GM18519 (cell line): ENCODE data around the gene FBXO15.

Experiments
- ATAC-seq: cut with Tn5 transposase; IDR thresholded peaks from one replicate; pipeline ENCODE4 v1.9.1; 2021; ENCODE audit warnings: mild to moderate bottlenecking, moderate library complexity; ENCODE audit not compliant: unreplicated experiment, low FRiP score

FBXO15 gene

DNA sequence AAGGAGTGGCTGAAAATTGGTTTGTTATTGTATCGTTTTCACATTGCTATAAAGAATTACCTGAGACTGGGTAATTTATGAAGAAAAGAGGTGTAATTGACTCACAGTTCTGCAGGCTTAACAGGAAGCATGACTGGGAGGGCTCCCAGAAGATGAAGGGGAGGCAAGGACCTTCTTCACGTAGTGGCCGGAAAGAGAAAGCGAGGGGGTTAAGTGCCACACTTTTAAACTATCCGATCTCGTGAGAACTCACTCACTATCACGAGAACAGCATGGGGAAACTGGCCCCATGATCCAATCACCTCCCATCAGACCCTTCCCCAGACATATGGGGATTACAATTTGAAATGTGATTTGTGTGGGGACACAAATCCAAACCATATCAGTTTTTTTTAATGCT lies 81.6 kb downstream of the FBXO15 start:
- ATAC-seq: no peak

DNA sequence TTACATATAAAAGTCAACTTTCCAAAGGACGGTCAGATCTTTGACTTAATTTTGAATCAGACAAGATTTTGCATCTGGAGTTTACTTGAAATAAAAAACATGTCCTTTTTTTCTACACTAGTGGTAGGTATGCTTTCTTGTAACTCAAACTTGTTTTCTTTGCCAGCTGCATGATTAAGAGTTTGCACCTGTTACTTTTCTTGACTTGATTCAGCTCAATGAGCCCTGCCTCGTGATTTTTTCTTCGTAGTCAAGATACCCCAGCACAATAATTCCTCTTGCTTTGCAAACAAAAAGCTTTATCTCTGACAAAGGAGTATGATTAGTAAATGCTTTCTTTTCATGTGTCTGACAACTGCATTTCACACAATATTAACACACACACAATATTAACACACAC lies 82.3 kb downstream of the FBXO15 start:
- no peak for ATAC-seq

DNA sequence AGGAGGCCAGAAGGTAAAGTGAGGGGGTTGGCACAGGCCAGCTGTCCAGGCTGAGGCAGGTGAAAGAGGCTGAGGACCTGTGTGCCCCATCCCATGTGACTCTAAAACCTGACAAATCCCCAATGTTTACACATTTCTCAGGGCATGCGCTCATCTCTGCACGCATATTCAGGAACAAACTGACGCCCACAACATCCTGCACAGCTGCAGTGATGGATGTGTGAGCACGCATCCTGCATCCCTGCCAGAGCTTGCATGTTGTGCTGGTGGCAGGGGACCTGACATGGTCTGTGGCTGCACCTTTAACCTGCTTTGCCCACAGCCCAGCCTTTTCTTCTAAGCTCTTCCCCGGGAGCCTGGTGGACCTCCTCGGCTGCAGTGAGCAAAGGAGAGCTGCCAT lies 83.1 kb downstream of the FBXO15 start:
- ATAC-seq: peak; percentile 58

DNA sequence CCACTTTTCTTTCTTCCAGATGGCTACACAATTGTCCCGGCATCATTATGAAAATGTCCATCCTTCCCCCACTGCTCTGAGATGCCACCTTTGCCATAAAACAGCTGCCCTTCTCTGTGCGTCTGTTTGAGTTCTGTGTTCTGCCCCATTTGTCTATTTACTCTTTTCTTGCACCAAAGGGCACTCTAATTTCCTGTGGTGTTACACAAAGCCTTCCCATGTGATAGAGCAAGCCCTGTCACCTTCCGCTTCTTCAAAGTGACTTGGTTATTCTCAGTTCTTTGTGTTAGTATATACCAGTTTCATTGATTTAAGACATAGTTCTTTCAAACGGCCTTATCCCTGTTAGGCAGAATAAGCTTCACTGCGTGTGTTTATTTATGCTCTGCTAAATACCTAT lies 84.1 kb downstream of the FBXO15 start:
- no peak for ATAC-seq

DNA sequence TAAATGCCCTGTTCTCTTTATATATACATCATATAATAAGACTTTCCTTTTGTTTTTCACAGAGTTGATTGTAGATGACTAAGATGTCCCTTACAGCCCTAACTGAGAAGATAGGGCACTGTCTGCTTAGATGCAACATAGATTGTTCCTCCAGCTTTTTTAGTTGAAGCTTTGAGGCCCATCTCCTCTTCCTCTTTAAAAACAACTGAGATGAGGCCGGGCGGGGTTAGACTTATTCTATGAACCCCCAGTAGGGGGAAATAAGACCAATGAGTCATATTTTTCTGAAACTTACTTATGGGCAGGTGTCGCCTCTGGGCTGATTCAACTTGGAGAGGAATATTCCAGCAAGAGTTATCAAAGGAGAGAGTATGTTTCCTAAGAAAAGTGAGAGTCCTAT lies 84.6 kb downstream of the FBXO15 start:
- ATAC-seq: peak; percentile 44

DNA sequence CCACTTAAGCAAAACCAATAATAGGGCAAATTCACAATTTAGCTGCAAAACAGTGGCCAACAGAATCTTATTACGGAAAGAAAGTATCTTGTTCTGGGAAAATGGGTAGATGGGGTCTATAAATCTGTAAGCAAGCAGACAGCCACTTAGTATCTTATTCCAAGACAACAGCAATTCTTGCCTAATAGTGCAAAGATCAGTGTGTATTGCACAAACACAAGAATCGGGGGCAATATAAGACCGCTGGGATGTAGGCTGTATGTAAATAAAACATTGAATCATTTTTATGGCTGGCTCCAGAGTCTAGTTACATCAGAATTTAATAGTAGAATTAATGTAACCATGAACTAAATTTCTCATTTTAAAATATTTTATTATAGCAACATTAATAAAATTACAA lies 85.6 kb downstream of the FBXO15 start:
- no peak for ATAC-seq

DNA sequence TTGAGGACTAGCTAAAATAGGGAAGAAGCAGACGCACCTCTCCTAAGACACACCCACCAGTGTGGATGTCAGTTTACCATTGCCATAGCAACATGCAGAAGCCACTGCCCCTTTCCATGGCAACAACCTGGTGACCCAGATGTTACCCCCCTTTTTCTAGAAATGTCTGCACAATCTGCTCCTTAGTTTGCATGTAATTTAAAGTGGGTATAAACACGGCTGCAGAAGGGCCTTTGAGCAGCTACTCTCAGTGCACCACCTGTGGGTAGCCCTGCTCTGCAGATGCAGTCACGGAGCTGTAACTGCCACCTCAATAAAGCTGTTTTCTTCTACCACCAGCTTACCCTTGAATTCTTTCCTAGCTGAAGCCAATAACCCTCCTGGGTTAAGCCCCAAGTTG lies 87.1 kb downstream of the FBXO15 start:
- no peak for ATAC-seq

DNA sequence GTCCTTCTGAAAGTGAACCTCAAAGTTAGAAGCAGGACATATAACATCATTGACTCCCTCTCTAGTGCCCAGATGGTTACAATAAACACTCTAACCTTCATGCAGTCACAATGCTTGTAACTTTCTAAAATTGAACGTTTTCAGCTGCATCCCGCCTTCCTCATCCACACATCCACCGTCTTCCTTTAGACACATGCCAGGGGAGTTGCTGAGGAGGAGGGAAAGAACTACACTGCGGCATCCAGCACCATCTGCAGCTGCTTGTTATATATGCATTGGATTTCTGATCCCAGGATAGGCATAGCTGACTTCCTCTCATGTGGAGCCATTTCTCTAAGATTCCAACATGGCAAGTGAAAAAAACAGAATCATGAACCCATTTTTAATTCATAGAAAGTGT lies 96.8 kb downstream of the FBXO15 start:
- ATAC-seq: no peak

DNA sequence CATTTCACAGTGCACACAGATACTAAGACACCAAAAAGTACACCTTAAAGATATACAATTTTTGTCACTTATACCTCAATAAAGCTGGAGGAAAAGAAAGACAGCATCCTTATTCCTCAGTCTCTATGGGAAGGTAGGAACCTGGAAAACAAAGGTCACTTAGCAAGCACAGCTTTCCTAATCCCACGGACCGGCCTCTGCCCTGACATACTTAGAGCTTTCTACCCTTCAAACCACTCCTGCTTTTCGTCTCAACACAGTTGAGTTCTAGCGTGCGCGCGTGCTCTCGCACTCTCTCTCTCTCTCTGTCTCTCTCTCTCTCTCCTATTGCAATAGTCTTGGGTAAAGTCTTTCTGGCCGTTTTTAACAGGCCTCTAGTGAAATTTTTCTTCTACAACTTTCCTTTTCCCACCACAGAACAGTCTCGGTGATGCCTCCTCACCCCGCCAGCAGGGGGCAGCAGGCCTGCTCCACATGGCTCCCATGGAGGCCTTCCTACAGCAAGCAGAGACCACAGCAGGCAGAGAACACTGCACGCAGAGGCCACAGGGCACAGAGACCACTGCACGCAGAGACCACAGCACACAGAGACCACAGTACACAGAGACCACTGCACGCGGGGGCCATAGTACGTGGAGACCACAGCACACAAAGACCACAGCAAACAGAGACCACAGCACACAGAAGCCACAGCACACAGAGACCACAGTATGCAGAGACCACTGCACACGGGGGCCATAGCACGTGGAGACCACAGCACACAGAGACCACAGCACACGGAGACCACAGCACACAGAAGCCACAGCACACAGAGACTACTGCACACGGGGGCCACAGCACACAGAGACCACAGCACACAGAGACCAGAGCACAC lies 106.9 kb downstream of the FBXO15 start:
- peak; percentile 94 for ATAC-seq

DNA sequence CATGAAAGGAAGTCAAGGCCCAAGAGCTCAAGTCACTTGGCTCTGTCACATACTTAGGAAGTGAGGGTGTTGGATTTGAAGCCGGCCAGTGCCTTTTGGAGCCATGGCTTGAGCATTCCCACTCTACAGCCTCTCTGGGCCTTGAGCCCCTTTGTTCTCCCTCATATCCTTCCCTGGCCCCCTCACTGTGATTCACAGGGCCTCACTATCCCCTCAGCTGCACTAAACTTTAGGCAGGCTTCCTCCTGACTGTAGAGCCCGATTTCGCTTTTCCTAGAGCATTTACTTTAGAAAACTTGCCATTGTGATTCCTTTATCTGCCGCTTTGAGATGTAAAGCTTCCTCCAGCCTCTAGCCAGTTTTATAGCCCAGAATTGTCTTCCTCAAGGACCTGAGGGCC lies 107.6 kb downstream of the FBXO15 start:
- no peak for ATAC-seq

DNA sequence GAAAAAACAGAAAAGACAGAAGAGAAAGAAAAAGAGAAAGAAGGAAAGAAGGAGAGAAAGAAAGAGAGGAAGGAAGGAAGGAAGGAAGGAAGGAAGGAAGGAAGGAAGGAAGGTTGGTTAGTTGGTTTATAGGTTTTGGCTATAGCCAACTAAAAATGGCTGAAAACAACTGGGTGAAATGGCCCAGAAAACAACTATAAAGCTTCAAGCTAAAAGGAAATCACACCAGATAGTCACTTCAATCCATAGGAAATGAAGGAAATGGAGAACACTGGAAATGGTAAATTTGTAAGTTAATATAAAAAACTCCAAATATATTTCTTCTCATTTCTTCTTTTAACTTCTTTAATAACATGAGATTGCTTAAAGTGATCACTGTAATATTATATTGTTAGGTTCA lies 118.5 kb downstream of the FBXO15 start:
- no peak for ATAC-seq
